ENCODE measurements around the gene CSF3. TPM values are rescaled to one million over a fixed set of nuclear protein-coding genes. Genes with fewer than 3 reads are reported as not detected.
"Not testable (repeated sequence)": the region's sequence is repeated elsewhere in the genome, so short reads cannot be mapped to it uniquely, and the experiment has no call there.

CSF3 gene
- total RNA-seq, 1 donor from 2014 or later, result 1.2 TPM

DNA sequence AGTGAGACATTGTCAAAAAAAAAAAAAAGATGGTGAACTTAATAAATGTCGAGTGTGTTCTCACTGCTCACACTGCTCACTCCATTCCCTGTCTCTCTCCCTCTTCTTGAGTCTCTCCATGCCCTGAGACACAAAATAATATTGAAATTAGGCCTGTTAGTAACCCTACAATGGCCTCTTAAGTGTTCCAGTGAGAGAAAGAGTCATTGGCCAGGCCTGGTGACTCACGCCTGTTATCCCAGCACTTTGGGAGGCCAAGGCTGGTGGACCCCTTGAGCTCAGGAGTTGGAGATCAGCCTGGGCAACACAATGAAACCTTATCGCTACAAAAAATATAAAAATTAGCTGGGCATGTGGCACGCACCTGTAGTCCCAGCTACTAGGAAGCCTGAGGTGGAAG, 16.2 kb upstream of the CSF3 start:
- intact Hi-C loops (cut with DNase I), result no loop called here
- H3K27me3 ChIP-seq, result no peaks in the 10 kb centered on the region
- ATAC-seq (peak; percentile 66), DNase-seq (no peak)
- H3K4me1 ChIP-seq, result peaks cover 3% of the 10 kb centered on the region
- TF ChIP-seq, protein P1, sequence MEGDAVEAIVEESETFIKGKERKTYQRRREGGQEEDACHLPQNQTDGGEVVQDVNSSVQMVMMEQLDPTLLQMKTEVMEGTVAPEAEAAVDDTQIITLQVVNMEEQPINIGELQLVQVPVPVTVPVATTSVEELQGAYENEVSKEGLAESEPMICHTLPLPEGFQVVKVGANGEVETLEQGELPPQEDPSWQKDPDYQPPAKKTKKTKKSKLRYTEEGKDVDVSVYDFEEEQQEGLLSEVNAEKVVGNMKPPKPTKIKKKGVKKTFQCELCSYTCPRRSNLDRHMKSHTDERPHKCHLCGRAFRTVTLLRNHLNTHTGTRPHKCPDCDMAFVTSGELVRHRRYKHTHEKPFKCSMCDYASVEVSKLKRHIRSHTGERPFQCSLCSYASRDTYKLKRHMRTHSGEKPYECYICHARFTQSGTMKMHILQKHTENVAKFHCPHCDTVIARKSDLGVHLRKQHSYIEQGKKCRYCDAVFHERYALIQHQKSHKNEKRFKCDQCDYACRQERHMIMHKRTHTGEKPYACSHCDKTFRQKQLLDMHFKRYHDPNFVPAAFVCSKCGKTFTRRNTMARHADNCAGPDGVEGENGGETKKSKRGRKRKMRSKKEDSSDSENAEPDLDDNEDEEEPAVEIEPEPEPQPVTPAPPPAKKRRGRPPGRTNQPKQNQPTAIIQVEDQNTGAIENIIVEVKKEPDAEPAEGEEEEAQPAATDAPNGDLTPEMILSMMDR (IDR thresholded peaks at IDR 0.05), result no peak
- H3K36me3 ChIP-seq, result peaks cover 44% of the 10 kb centered on the region
- no peak overlapping the region for H3K27ac ChIP-seq
- H3K9me3 ChIP-seq, result no peaks in the 10 kb centered on the region
- no peak overlapping the region for H3K4me3 ChIP-seq

DNA sequence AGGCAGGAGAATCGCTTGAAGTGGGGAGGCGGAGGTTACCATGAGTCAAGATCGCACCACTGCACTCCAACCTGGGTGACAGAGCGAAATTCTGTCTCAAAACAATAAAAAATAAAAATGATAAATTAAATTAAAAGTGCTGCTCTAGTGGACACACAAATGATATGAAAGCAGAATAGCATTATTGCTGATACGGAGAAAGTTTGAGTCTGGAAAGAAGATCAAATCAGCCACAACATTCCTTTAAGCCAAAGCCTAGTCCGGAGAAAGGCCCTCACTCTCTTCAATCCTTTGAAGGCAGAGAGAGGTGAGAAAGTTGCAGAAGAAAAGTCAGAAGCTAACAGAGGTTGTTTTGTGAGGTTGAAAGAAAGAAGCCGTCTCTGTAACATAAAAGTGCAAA, 15.1 kb upstream of the CSF3 start:
- TF ChIP-seq, protein P1 (IDR thresholded peaks at IDR 0.05), result no peak
- no peaks in the 10 kb centered on the region for H3K27me3 ChIP-seq
- peaks cover 33% of the 10 kb centered on the region for H3K36me3 ChIP-seq
- ATAC-seq (no peak), DNase-seq (no peak)
- no peak overlapping the region for H3K4me3 ChIP-seq
- H3K27ac ChIP-seq, result no peak overlapping the region
- intact Hi-C loops (cut with DNase I), result no loop called here
- peaks cover 3% of the 10 kb centered on the region for H3K4me1 ChIP-seq
- H3K9me3 ChIP-seq, result no peaks in the 10 kb centered on the region

DNA sequence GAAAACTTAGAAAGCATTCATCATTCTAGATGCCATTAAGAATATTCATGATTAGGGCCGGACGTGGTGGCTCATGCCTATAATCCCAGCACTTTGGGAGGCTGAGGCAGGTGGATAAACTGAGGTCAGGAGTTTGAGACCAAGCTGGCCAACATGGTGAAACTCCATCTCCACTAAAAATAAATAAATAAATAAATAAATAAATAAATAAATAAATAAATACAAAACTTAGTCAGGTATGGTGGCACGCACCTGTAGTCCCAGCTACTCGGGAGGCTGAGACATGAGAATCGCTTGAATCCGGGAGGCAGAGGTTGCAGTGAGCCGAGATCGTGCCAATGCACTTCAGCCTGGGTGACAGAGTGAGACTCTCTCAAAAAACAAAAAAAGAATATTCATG, 13.9 kb upstream of the CSF3 start:
- intact Hi-C loops (cut with DNase I); H3K4me1 ChIP-seq; ATAC-seq; H3K4me3 ChIP-seq; H3K9me3 ChIP-seq; H3K27me3 ChIP-seq; H3K27ac ChIP-seq; DNase-seq: not testable (repeated sequence)
- H3K36me3 ChIP-seq, result peaks cover 22% of the 10 kb centered on the region

DNA sequence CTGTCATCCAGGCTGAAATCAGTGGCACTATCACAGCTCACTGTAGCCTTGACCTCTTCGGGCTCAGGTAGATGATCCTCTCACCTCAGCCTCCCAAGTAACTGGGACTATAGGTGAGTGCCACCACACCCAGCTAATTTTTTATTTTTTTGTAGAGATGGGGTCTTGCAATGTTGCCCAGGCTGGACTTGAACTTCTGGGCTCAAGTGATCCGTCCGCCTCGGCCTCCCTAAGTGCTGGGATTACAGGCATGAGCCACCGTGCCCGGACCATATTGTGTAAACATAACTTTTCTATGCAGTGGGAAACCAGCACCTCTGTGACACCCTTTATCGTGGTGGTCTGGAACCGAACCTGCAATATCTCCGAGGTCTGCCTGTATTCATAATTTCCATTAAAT, 11.2 kb upstream of the CSF3 start:
- Histone ChIP-seq H3K4me1 (no peaks in the 10 kb centered on the region), H3K27ac (no peak overlapping the region), H3K27me3 (no peaks in the 10 kb centered on the region), H3K4me3 (no peak overlapping the region), H3K9me3 (no peaks in the 10 kb centered on the region), H3K36me3 (no peaks in the 10 kb centered on the region)
- TF ChIP-seq, protein P1 (IDR thresholded peaks at IDR 0.05), result no peak
- DNase-seq, result no peak
- intact Hi-C loops (cut with DNase I), result no loop called here
- ATAC-seq, result no peak

DNA sequence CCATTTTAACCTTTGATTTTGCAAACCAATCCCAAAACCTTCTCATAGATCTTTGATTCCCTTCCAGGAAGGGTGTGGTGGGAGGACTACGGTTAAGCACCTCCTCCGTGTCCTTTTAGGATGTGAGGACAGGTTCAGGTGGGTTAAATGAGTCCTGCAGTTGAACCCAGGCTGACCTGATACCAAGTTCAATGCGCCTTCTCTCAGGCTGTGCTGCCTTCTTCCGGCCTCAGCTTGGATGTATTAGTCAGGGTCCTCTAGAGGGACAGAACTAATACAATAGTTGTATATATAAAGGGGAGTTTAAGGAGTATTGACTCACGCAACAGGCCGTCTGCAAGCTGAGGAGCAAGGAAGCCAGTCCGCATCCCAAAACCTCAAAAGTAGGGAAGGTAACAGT, 10.5 kb upstream of the CSF3 start:
- H3K4me3 ChIP-seq, result no peak overlapping the region
- H3K27ac ChIP-seq, result no peak overlapping the region
- no peaks in the 10 kb centered on the region for H3K36me3 ChIP-seq
- no peaks in the 10 kb centered on the region for H3K27me3 ChIP-seq
- H3K4me1 ChIP-seq, result no peaks in the 10 kb centered on the region
- no peaks in the 10 kb centered on the region for H3K9me3 ChIP-seq
- TF ChIP-seq, protein P1 (IDR thresholded peaks at IDR 0.05), result no peak
- ATAC-seq, result no peak
- intact Hi-C loops (cut with DNase I), result no loop called here
- no peak for DNase-seq

DNA sequence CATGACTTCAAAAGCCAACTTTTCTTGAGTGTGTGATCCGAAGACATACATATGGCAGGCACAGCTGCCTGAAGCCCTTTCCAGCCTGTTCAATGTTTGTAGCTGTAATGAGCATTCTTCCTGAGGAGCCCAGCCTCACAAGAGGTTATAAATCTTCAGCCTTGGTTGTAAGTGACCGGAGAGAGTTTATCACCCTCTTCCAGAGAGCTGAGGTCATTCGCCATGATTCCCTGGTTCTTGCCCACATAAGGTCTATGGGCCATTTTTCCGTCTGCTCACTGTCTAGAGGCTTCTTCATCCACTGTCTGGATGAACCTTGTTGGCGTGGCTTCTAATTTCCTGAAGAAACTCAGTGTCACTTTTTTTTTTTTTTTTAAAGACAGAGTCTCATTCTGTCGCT, 9.7 kb upstream of the CSF3 start:
- intact Hi-C loops (cut with DNase I), result no loop called here

DNA sequence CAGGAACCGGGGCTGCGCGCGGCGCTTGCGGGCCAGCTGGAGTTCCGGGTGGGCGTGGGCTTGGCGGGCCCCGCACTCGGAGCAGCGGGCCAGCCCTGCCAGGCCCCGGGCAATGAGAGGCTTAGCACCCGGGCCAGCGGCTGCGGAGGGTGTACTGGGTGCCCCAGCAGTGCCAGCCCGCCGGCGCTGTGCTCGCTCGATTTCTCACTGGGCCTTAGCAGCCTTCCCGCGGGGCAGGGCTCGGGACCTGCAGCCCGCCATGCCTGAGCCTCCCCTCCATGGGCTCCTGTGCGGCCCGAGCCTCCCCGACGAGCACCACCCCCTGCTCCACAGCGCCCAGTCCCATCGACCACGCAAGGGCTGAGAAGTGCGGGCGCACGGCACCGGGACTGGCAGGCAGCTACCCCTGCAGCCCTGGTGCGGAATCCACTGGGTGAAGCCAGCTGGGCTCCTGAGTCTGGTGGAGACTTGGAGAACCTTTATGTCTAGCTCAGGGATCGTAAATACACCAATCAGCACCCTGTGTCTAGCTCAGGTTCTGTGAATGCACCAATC, 4.2 kb upstream of the CSF3 start:
- H3K4me1 ChIP-seq, result peaks cover 22% of the 10 kb centered on the region
- DNase-seq; intact Hi-C loops (cut with DNase I); H3K36me3 ChIP-seq; H3K9me3 ChIP-seq; ATAC-seq; H3K4me3 ChIP-seq; H3K27me3 ChIP-seq; H3K27ac ChIP-seq: not testable (repeated sequence)

More for the DNA sequence above, 9.7 kb upstream of the CSF3 start:
- no peaks in the 10 kb centered on the region for H3K4me1 ChIP-seq
- TF ChIP-seq, protein P1 (IDR thresholded peaks at IDR 0.05), result no peak
- H3K9me3 ChIP-seq, result no peaks in the 10 kb centered on the region
- H3K4me3 ChIP-seq, result no peak overlapping the region
- ATAC-seq (no peak), DNase-seq (no peak)
- no peak overlapping the region for H3K27ac ChIP-seq
- H3K27me3 ChIP-seq, result no peaks in the 10 kb centered on the region
- H3K36me3 ChIP-seq, result no peaks in the 10 kb centered on the region

DNA sequence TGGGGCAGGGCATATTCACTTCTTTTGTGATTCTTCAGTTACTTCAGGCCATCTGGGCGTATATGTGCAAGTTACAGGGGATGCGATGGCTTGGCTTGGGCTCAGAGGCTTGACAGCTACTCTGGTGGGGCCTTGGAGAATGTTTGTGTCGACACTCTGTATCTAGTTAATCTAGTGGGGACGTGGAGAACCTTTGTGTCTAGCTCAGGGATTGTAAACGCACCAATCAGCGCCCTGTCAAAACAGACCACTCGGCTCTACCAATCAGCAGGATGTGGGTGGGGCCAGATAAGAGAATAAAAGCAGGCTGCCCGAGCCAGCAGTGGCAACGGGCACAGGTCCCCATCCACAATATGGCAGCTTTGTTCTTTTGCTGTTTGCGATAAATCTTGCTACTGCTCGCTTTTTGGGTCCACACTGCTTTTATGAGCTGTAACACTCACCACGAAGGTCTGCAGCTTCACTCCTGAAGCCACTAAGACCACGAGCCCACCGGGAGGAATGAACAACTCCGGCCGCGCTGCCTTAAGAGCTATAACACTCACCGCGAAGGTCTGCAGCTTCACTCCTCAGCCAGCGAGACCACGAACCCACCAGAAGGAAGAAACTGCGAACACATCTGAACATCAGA, 3.1 kb upstream of the CSF3 start:
- H3K9me3 ChIP-seq; ATAC-seq; intact Hi-C loops (cut with DNase I); DNase-seq; H3K36me3 ChIP-seq; H3K27me3 ChIP-seq; H3K27ac ChIP-seq; H3K4me3 ChIP-seq: not testable (repeated sequence)
- H3K4me1 ChIP-seq, result peaks cover 31% of the 10 kb centered on the region

All from upper lobe of right lung (tissue), 1 donor.